GM19397 (cell line): ENCODE results near the gene UNC5B.

Experiments
- ATAC-seq: cut with Tn5 transposase; IDR thresholded peaks from one replicate; pipeline ENCODE4 v1.9.1; 2021; ENCODE audit warnings: mild to moderate bottlenecking, moderate library complexity; ENCODE audit not compliant: unreplicated experiment

The UNC5B gene

DNA sequence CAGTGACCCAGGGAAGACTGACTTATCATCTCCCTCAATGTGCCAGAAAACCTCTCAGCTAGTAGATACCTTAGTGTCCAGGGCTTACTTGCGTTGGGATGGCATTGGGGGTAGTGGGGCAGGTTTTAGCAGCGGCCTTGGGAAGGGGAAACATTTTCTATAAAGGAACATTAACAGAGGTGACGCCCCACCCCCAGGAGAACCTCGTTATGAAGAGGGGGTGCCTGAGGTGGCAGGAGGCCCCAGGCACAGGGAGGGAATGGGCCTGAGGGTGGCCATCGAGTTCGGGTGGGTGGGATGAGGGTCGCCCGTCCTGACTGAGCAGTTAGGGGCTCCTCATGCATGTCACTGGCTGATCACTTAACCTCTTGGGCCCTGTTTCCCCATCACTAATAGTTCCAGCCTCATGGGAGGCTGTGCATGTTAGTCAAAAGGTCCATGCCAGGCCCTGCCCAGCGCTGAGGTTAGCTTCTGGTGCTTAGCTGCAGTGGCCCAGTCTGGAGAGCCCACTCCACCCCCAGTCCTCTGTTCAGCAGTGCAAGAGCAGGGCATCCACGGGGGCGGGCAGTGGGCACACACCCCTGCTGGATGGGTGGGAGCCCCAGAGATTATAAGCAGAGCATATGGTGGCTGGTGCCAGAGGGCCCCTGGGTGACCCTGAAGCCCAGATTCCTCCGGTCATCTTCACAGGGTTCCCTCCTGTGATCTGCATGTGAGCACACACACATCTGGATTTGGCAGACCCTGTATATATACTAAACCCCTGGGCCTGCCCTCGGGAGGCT is 27.0 kb downstream of the UNC5B start:
- no peak for ATAC-seq

DNA sequence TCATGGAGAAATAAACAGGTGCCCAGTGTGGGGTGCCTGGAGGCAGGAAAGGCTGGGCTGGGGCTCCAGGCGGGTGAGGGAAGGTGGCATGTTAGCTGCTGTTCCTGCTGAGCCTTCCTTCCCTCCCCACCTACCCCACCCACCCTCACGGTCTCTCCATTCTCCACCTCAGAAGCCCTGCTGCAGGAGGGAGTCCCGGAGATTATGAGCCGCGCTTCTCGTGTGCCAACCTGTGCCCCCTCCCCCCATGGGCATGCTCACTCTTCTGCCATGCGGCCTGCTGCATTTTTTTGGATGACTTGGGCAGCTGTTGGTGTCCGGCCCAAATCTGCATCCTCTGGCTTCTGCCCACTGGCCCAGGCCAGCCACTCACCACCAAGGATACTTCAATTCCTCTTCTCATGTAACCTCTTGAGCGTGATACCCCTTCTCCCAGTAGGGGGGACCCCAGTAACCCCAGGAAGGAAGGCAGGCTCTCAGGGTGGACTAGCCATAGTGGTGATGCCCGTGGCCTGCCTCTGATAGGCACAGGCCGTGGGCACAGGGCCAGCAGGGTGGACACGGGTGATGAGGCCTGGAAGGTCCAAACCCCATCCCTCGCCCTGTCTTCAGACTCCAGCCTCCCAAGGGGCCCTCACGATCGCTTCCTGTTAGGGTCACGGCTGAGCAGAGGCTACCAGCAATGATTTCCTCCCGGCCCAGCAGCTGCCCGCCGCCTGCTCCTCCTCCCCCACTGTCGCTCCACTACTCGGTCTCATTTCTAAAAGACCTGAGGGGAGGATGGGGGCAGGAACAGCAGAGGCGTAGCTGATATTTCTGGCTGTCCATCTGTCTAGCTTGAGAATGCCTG is 27.8 kb downstream of the UNC5B start:
- no peak for ATAC-seq

DNA sequence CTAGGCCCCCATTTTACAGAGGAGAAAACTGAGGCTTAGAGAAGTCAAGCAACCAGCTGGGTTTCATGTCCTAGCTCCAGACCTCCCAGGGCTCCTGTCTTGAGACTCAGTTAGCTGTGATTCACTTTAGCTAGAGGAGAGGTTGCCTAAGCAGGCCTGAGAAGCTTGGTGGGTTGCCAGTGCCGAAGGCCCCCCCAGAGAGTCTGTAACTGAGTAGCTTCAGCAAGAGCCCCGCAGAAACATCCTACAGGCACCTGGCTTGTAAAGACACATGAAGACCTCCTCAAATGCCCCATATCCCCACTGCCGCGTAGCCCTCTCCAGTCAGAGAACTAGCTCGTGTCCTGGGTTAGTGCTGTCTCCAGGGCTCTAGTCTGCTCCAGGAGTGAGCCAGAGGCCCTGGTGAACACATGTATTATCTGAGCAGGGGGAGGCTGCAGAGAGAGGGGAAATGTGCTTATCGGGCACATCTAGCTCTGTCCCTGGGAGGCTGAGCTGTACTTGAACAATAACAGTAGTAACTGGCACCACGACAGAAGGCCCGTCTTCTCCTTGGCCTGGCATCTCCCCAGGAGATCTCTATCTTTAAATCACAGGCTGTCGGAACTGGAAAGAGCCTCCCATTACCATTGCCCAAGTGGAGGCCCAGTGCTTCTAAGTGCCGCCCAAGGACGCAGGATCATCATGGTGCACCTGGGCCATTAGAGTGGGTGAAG is 28.9 kb downstream of the UNC5B start:
- no peak for ATAC-seq

DNA sequence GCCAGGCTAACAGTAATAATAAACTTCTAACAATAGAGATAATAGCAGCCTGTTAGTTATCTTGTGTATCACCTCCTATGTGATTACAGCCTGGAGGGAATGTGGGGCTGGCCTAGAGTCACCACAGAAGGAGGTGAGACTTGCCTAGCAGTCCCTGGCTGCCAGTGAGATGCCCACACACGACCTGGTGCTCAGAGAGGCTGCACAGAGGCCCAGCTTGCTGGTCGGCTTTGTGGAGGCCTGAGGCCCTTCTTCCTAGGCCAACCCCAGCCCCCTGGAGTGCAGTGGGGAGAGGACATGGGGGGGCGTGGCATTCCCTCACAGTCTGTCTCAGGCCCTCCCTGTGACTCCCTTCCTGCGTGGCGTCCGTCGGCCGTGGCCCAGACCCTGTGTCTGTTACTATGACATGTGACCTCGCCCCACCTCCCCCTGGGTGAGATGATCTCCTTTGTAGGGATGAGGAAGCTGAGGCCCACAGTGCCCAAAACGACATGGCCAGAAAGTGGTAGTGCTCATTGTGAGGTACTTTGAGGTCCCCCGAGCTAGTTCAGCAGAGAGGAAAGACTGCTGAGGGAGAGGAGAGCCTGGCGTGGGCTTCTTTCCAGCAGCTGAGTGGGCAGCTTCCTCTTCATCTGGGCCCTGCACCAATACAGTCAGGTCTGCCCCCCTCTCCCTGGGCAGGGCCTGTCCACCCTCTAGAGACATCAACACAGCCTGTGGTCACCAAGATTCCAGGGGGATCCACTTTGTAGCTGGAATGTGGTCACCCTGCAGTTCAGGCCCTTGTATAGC is 29.7 kb downstream of the UNC5B start:
- no peak for ATAC-seq

DNA sequence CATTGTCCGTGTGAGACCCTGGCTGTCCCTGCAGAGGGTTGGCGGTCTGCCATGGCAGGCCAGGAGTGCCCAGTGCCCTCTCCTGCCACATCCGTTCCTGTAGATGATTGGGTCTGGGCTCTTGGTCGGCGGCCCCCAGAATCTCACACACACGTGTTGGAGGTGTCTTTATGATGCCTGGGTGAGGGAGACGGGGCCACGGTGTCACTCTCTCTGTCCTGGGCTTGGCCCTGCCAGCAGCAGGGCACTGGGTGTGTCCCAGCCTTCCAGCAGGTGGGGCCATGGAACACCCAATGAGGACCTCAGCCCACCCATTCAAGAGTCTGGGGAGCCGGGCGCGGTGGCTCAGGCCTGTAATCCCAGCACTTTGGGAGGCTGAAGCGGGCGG is 30.2 kb downstream of the UNC5B start:
- ATAC-seq, result no peak

DNA sequence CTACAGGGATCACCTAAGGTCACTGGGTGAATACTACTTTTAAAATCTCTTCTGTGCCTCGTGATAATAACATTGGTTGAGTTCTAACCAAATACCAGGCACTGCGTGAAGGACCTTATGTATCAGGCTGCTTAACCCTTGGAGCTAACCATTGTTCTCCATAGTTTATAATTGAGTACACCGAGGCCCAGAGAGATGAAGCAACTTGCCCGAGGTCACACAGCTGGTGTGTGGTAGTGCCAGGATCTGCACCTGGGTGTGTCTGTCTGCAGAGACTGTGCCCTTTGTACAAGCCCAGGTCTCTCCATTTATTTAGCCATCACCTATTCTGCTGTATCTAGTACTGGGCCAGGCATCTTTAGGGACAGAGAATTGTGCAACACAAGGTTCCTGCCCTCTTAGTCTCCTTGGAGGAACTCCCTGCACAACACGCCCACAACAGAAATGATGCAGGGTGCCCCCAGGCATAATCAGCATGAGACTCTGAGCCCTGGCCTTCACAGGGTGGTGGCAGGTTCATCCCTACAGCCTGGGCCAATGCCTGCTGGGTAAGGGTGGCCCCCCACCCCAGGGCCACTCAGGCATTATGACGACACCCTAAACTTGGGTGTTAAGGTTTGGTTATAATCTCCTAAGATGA is 31.5 kb downstream of the UNC5B start:
- ATAC-seq, result no peak

DNA sequence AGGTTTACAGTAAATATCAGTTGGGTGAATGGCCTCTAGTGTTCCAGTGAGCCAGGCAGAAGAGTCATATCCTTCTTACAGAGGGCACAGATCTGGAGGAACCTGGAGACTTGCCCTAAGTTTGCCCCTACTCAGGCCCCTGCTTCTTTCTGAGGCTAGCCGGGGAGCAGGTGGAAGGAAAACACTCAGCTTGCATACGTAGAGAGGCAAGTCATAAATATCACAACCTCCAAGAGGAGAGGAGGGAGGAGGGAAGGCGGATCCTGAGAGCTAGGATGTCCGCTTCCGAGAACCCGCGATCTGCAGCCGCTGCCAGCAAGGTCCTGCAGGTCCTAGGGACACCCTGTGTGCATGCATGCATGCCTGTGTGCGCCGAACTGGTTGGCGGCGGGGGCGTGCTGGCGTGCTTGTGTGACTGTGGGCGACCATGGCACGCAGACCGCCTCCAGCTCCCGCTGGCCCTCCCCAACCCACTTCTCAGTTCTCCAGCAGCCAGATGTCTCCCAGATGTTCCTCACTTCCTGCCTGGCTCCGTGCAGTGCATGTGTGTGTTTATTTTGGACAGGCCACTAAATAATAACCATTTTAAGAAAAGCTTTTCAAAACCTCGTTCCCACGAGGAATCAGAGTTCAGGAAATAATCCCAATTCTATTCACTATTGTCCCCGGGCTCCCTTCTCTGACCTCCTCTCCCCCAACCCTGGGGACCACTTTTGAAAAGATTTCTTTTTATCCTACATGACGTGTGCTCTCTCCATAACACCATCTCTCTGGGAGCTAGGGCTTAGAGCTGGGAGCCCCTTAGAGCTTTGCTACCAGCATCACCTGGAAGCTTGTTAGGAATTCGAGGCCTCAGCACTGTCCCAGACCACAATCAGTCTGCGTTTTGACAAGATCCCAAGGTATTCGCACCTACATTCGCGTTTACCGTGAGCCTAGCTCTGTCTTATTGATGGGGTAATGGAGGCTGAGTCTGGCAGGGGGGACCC is 32.4 kb downstream of the UNC5B start:
- ATAC-seq, result no peak

DNA sequence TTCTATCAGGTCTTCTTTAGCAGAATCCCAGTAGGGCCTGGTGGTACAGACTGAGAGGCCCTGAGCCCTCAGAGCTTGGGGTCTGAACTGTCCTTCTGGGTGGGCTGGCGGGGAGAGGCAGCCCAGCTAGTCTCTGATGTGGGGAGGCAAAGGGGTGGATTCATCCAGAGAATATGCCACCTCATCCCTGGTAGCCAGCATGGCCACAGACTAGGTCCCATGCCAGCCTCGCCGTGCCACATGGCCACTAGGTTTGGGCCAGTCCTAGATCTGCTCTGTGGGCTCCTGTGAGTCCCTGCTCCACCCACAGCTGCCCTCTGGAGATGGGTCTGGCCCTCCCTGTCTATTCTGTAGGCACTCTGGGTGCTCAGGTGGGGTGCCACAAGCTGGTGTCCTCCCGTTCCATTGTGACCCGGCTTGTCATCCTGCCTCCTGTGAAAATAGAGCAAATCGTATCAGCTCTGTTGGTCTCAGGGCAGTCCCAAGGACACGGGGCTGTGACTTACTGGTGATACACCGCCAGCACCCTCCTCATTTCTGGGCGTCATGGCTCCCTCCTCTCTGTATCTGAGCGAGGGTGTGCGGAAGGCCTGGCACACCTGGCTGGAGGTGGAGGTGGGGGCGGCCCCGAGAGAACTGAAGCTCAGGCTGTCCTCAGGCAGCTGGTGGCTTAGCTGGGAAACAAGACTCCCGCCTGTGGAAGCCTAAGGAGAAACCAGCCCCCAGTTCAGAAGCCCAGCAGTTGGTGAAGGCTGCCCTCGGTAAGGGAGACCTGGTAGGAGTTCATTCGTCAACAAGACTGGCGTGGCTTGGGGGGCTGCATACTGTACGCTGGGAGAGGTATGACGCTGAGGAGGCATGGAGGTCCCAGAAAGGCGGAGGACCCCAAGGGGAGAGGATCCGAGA is 33.3 kb downstream of the UNC5B start:
- no peak for ATAC-seq

DNA sequence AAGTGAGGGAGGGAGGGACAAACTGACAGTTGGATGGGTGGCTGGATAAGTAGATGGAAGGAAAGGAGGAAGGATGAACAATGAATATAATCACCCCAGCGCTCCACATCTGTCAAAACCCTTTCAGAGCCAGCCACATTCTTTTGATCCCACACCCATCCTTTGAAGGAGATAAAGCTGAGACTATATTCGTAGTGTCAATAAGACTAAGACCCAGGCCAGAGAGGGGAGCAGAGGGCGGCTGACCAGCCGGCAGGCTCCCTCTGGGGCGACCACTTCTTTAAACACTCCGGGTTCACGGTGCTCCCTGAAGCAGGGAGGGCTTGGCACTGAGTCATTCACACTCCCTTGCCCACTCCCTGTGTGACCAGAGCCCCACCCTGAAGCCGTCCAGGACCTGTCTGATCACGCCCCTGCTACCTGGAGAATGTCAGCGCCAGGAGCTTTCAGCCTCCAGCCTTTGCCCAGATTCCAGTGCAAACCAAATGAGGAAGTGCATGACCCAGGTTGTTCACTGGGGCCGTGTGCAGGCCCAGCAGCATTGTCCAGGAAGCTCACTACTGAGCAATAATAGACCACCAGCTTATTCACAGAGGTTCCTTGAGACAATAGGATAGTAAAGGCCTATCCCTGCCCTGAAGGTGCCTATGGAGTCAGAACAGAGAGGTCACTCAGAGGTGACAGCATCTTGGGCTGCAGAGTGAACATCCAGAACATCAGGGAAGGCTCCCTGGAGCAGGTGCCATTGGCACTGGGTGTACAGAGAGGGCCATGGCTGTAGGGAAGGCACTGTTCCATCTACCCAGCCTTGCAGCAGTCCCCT is 34.4 kb downstream of the UNC5B start:
- no peak for ATAC-seq

DNA sequence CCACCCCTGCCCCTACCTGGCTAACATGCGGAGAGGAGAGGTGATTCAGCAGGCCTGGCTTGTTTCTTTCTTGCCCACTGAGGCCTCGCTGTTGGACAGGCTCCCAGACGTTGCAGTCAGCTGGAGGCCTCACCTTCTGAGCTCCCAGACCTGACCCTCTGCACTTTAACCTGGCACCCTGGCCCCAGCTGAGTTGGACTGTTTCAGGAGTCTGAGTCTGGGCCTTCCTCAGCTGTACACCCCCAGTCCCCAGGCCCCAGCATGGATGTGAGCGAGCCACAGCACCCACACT is 35.0 kb downstream of the UNC5B start:
- no peak for ATAC-seq

DNA sequence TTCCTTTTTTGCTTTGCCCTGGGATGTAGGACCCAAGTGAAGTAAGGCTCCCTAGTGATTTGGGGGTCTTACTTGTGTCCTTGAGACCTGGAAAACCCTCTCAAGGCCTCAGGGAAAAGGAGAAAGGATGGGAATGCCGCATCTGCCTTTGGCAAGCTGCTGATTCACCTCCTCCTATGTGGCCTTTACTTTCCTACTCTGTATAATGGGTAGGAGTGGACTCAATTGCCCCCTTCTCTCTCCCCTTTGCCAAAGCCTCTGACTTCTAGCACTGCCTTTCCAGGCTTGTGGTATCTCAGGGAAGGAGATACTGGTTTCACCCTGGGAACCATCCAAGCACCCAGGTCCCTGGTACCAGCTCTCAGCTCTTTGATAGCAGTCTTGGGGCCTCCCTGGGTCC is 35.4 kb downstream of the UNC5B start:
- ATAC-seq, result no peak

DNA sequence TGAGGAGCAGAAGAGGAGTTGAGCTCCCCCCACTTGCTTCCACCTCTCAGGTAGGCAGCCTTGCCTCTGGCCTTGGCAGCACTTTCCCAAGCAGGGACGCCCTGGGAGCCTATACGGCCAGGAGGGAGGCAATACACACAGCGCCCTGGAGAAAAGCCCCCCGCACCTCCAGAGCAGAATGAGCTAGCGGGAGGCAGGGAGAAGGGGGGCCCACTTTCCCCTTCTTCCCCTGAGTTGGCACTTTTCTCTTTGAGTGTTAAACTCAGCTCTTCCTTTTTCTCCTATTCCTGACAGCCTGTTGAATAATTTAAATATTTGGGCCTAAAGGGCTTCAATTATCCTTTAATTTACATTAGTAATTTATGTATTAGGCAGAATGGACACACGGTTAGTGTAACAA is 35.8 kb downstream of the UNC5B start:
- ATAC-seq, result no peak

DNA sequence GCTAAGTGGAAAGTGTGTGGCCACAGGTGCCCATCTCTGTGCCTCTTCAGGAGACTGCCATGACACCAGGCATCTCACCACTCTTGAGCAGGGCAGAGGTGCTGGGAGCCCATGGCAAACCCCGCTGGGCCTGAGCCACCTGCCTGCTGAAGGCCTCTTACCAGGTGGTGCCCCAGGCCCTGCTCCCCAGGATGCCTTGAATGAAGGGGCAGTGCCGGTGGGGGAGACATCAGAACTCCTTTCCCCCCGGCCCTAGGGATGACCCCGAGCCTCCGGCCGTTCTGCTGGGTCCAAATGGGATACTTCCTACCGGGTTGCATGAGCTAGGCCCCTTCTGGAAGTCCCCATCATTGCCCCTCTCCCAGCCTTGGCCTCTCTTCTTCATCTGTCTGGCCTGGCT is 37.6 kb downstream of the UNC5B start:
- ATAC-seq, result no peak

DNA sequence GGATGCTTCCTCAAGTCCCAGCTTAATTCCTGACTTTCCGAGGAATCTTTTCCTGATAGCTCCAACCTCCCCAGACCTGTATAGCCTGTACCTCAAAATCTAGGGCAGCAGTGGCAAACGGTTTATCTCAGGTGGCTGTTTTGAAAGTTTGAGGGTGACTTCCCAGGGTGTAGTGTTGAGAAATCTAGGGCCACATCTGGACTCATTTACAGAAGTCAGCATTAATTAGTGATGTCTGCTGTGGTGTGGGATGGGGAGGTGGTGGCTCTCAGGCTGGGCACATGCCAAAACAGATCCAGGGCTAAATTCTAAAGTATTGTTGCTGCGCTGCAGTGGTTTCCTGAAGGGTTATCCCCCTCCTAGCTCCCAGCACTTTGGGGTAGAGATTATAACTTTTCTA is 38.0 kb downstream of the UNC5B start:
- no peak for ATAC-seq

DNA sequence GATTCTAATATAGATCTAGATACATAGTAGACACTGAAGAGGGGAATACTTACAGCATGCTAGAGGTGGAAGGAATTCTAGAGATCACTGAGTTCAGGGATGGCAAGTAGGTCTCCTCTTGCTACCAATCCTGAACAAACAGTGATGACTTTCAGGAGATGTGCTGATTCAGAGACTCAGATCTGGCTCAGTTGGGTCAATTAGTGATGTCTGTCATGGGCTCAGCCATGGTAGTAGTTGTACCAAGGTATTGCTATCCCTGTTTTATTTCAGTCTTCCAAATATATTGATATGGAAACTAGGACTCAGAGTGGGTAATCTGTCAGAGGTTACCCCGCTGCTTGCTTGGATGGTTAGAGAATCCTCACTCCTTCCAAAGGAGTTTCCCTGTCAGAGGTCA is 38.5 kb downstream of the UNC5B start:
- ATAC-seq, result no peak

DNA sequence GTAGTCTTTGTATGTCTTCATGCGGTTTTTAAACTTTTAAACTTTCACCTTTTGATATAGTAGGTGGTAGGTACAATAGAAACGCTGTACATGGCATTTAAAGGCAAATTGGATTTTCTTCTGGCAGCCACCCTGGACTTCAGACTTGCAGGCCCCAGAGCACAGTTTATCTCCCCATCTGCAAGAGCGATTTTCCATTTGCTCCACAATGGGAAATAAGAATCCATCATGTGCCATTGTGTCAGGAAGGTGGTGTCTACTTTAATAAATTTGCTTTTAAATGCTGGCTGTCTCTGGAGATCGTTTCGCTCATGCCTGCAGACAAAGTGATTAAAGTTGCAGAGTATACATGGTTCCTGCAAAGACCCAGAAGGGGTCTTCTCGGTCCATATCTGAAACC is 38.9 kb downstream of the UNC5B start:
- no peak for ATAC-seq

DNA sequence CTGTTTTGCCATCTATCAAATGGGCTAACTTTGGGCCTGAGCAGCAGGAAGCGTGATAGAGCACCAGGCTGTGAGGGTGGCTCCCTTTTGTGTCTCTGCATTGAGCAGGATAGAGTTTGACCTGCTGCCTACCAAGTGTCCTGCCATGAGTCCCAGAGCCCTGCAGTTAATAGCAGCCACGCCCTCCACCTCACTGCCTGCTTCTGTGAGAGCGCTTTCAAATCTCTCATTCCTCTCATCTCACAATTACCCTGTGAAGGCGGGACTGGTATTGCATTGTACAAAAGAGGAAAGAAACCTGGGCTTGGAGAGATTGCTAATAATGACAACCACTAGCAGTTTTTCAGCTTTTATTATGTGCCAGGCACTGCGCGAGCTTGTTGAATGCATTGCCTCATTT is 39.9 kb downstream of the UNC5B start:
- no peak for ATAC-seq
